HFFc6 (cell line): Measurements from ENCODE around the gene GMEB2. TPM values are rescaled to one million over a fixed set of nuclear protein-coding genes. Genes with fewer than 3 reads are reported as not detected.
A peak's percentile ranks its signal among the peaks of the same experiment; 100 is the strongest.
"Not testable (repeated sequence)": the region's sequence is repeated elsewhere in the genome, so short reads cannot be mapped to it uniquely, and the experiment has no call there.

Experiments used
- DNase-seq: peaks from one replicate; pipeline ENCODE4 v3.0.0-alpha.2; 2018
- H3K27ac Mint-ChIP-seq: 2 replicates; pipeline ENCODE4 v1.8.0; 2020; ENCODE audit warnings: mild to moderate bottlenecking, mixed read lengths
- H3K27me3 Mint-ChIP-seq: 2 replicates; pipeline ENCODE4 v1.8.0; 2021; ENCODE audit warnings: mild to moderate bottlenecking, moderate library complexity, mixed read lengths; ENCODE audit not compliant: insufficient read depth
- H3K36me3 Mint-ChIP-seq: 2 replicates; pipeline ENCODE4 v1.8.0; 2021; ENCODE audit warnings: low read depth, mixed read lengths
- H3K4me1 Mint-ChIP-seq: 2 replicates; pipeline ENCODE4 v1.8.0; 2020; ENCODE audit warnings: low read depth, mixed read lengths
- H3K4me3 Mint-ChIP-seq: 2 replicates; pipeline ENCODE4 v1.8.0; 2020; ENCODE audit warnings: mild to moderate bottlenecking, moderate library complexity, mixed read lengths
- H3K9me3 Mint-ChIP-seq: 2 replicates; pipeline ENCODE4 v1.8.0; 2020; ENCODE audit warnings: mild to moderate bottlenecking, mixed read lengths
- total RNA-seq, 6 experiments: library from RNA; stranded (reverse); fragmentation: NEBNext Ultra II Directional; extraction: Animal tissue kit (Norgen Biotek cat#: 25700); gene quantifications; 2 replicates in 1 of 6; 3 replicates in 5 of 6; pipeline ENCODE4 v1.2.3, GENCODE V29; 2021
- TF ChIP-seq, protein P1 (sequence below): fragments of 200-600 bp; sonication (generic); IDR thresholded peaks from 2 replicates; pipeline ENCODE4 v1.5.0; 2021; ENCODE audit warnings: antibody characterized with exemption, mild to moderate bottlenecking

The GMEB2 gene
- total RNA-seq, 6 experiments from 2014 or later: 10.9 to 12.4 (median 12.0) TPM

DNA sequence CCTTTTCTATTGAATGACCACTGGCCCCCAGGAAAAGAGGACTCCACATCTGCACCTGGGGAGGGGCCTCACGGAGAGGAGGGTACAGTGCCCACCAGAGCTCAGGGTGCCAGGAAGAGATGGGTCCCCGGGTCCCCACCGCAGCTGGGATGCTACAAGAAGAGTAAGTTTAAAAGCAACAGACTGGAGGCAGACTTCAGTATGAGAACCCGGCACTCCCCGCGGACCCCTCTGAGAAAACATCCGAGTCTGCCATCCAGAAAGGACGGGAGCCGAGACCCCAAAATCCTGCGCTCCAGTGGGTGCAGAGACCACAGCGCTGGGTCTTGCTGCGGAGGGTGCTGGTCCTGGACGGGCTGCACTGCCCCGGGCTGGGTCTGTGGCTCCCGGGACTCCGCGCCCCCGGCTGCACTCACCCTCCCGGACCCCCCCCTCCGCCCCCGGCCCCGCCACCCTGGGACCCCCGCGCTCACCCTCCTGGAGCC lies 53.2 kb downstream of the GMEB2 start:
- Mint-ChIP-seq H3K36me3 (no peaks in the 10 kb centered on the region), H3K27ac (peak overlapping the region; percentile 73), H3K27me3 (peaks cover 3% of the 10 kb centered on the region; the same call in 1 of the 2 replicates), H3K9me3 (no peaks in the 10 kb centered on the region), H3K4me1 (peaks cover 17% of the 10 kb centered on the region), H3K4me3 (peak overlapping the region; percentile 88)
- DNase-seq: no peak
- TF ChIP-seq, protein P1, sequence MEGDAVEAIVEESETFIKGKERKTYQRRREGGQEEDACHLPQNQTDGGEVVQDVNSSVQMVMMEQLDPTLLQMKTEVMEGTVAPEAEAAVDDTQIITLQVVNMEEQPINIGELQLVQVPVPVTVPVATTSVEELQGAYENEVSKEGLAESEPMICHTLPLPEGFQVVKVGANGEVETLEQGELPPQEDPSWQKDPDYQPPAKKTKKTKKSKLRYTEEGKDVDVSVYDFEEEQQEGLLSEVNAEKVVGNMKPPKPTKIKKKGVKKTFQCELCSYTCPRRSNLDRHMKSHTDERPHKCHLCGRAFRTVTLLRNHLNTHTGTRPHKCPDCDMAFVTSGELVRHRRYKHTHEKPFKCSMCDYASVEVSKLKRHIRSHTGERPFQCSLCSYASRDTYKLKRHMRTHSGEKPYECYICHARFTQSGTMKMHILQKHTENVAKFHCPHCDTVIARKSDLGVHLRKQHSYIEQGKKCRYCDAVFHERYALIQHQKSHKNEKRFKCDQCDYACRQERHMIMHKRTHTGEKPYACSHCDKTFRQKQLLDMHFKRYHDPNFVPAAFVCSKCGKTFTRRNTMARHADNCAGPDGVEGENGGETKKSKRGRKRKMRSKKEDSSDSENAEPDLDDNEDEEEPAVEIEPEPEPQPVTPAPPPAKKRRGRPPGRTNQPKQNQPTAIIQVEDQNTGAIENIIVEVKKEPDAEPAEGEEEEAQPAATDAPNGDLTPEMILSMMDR: no peak

GRCh38 chr20:63572788-63573646 lies 53.9 kb downstream of the GMEB2 start:
- Mint-ChIP-seq H3K27ac (peak overlapping the region; percentile 73), H3K4me1 (peaks cover 17% of the 10 kb centered on the region), H3K9me3 (no peaks in the 10 kb centered on the region), H3K27me3 (no peaks in the 10 kb centered on the region; the same call in 1 of the 2 replicates), H3K4me3 (peak overlapping the region; percentile 88), H3K36me3 (no peaks in the 10 kb centered on the region)
- TF ChIP-seq, protein P1: peak; percentile 53
- DNase-seq: no peak

- TF ChIP-seq, protein P1: no peak
- Mint-ChIP-seq H3K27me3 (no peaks in the 10 kb centered on the region; the same call in 1 of the 2 replicates), H3K9me3 (no peaks in the 10 kb centered on the region), H3K4me1 (peaks cover 17% of the 10 kb centered on the region), H3K27ac (no peak overlapping the region), H3K4me3 (no peak overlapping the region), H3K36me3 (no peaks in the 10 kb centered on the region)
- DNase-seq: no peak
These were observed 54.7 kb downstream of the GMEB2 start for GRCh38 chr20:63572071-63572787.

GRCh38 chr20:63571087-63571478 lies 55.8 kb downstream of the GMEB2 start:
- peaks cover 11% of the 10 kb centered on the region for H3K4me1 Mint-ChIP-seq
- H3K27me3 Mint-ChIP-seq, H3K9me3 Mint-ChIP-seq, H3K27ac Mint-ChIP-seq, DNase-seq, H3K36me3 Mint-ChIP-seq, H3K4me3 Mint-ChIP-seq: not testable (repeated sequence)

- no peaks in the 10 kb centered on the region for H3K9me3 Mint-ChIP-seq
- TF ChIP-seq, protein P1: no peak
- peaks cover 5% of the 10 kb centered on the region for H3K4me1 Mint-ChIP-seq
- H3K4me3 Mint-ChIP-seq: no peak overlapping the region
- no peaks in the 10 kb centered on the region for H3K36me3 Mint-ChIP-seq
- no peak for DNase-seq
- H3K27me3 Mint-ChIP-seq: no peaks in the 10 kb centered on the region
- H3K27ac Mint-ChIP-seq: no peak overlapping the region
These were observed 56.4 kb downstream of the GMEB2 start for GRCh38 chr20:63570281-63571086.
